Fibroblast of lung (primary cell): ENCODE data around the gene PTGS1. TPM values are rescaled to one million over a fixed set of nuclear protein-coding genes. Genes with fewer than 3 reads are reported as not detected.

Experiments
- DNase-seq, 2 donors: peaks; one replicate each; pipeline versions ENCODE4 v3.0.0 to v3.0.0-alpha.2; 2010; ENCODE audit warnings: low read depth in 2 of 2
- H2AFZ ChIP-seq: 2 replicates; pipeline ENCODE4 v1.5.1; 2012; ENCODE audit warnings: low read length, control low read depth, inconsistent platforms
- H3K27ac ChIP-seq: 2 replicates; pipeline ENCODE4 v1.5.1; 2011; ENCODE audit warnings: low read length, control low read depth; ENCODE audit not compliant: insufficient read depth
- H3K27me3 ChIP-seq: 2 replicates; pipeline ENCODE4 v1.5.1; 2011; ENCODE audit warnings: mild to moderate bottlenecking, low read length; ENCODE audit not compliant: control insufficient read depth, insufficient read depth
- H3K36me3 ChIP-seq: 2 replicates; pipeline ENCODE4 v1.5.1; 2011; ENCODE audit warnings: low read length; ENCODE audit not compliant: control insufficient read depth, insufficient read depth
- H3K4me1 ChIP-seq: 2 replicates; pipeline ENCODE4 v1.5.1; 2011; ENCODE audit warnings: low read length; ENCODE audit not compliant: control insufficient read depth, insufficient read depth; ENCODE audit errors: extremely low read depth
- H3K4me2 ChIP-seq: 2 replicates; pipeline ENCODE4 v1.5.1; 2011; ENCODE audit warnings: low read length, control low read depth; ENCODE audit not compliant: insufficient read depth; ENCODE audit errors: extremely low read depth
- H3K4me3 ChIP-seq, 4 experiments: fragments of 200-600 bp in 1 of 4; sonication (generic) in 1 of 4; replicated peaks in 1 of 4; 2 replicates each; pipeline ENCODE4 v1.5.1; 2011 to 2016; ENCODE audit warnings: low read length in 4 of 4, low read depth in 3 of 4, mild to moderate bottlenecking in 3 of 4, control low read depth in 2 of 4, inconsistent platforms in 1 of 4, mixed read lengths in 1 of 4; ENCODE audit not compliant: insufficient read depth in 1 of 4; ENCODE audit errors: control extremely low read depth in 1 of 4
- H3K79me2 ChIP-seq: 2 replicates; pipeline ENCODE4 v1.5.1; 2012; ENCODE audit warnings: mild to moderate bottlenecking, low read length, inconsistent platforms; ENCODE audit not compliant: control insufficient read depth, insufficient read depth
- H3K9ac ChIP-seq: 2 replicates; pipeline ENCODE4 v1.5.1; 2011; ENCODE audit warnings: mild to moderate bottlenecking, low read length, control low read depth; ENCODE audit not compliant: insufficient read depth
- H3K9me3 ChIP-seq: 2 replicates; pipeline ENCODE4 v1.5.1; 2012; ENCODE audit warnings: low read depth, low read length; ENCODE audit not compliant: control insufficient read depth, insufficient read depth
- H4K20me1 ChIP-seq: 2 replicates; pipeline ENCODE4 v1.5.1; 2011; ENCODE audit warnings: low read length; ENCODE audit not compliant: control insufficient read depth, insufficient read depth; ENCODE audit errors: extremely low read depth
- EZH2 ChIP-seq: IDR thresholded peaks from 2 replicates; pipeline ENCODE4 v1.5.1; 2012; ENCODE audit warnings: low read length, control low read depth, mild to moderate bottlenecking; ENCODE audit errors: missing control alignments
- polyA plus RNA-seq, 2 donors: library from polyadenylated mRNA; depleted of rRNA in 1 of 2; stranded (reverse) in 1 of 2; unstranded in 1 of 2; fragments of >200 nt; gene quantifications; 2 replicates each; pipeline ENCODE4 v1.2.1, GENCODE V29; 2011 to 2012; ENCODE audit warnings: missing spikeins in 1 of 2
- total RNA-seq: library from RNA; depleted of rRNA; stranded (reverse); fragments of >200 nt; gene quantifications from 2 replicates; pipeline ENCODE4 v1.2.1, GENCODE V29; 2014
- TF ChIP-seq, protein P1 (sequence below), 2 donors: IDR thresholded peaks in 1 of 2; conservative IDR thresholded peaks in 1 of 2; 1 replicate in 1 of 2; 2 replicates in 1 of 2; pipeline ENCODE4 v1.5.1; 2011 to 2012; ENCODE audit warnings: low read length in 2 of 2, control low read depth in 1 of 2, inconsistent platforms in 1 of 2, low read depth in 1 of 2, mild to moderate bottlenecking in 1 of 2

Gene PTGS1
- total and polyA plus RNA-seq, 2 donors (not counting 1 experiment from before 2014, with no cell fraction given) = 13.4 to 86.5 TPM

DNA sequence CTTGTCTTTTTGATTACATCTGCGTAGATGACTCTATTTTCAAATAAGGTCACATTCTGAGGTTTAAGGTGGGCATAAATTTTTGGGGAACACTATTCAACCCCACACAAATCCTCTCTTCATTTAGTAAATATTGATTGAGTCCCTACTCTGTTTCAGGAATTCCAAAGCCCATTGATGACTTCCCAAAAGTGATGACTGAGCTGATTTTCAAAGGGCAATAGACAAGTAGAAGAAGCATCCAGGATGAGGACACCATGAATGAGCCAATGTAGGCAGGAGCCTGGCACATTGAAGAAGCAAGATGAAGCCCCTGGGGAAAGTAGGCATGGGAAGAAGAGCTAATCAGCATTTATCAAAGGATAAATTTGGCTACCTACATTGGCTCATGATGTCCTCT is 71.7 kb downstream of the PTGS1 start:
- peaks cover 14% of the 10 kb centered on the region for H3K4me1 ChIP-seq
- no peak overlapping the region for H3K9ac ChIP-seq
- H3K27ac ChIP-seq = no peak overlapping the region
- H3K9me3 ChIP-seq = no peaks in the 10 kb centered on the region
- no peaks in the 10 kb centered on the region for H3K36me3 ChIP-seq
- no peaks in the 10 kb centered on the region for H4K20me1 ChIP-seq
- H3K4me2 ChIP-seq = no peak overlapping the region
- TF ChIP-seq EZH2 = no peak
- TF ChIP-seq, protein P1, sequence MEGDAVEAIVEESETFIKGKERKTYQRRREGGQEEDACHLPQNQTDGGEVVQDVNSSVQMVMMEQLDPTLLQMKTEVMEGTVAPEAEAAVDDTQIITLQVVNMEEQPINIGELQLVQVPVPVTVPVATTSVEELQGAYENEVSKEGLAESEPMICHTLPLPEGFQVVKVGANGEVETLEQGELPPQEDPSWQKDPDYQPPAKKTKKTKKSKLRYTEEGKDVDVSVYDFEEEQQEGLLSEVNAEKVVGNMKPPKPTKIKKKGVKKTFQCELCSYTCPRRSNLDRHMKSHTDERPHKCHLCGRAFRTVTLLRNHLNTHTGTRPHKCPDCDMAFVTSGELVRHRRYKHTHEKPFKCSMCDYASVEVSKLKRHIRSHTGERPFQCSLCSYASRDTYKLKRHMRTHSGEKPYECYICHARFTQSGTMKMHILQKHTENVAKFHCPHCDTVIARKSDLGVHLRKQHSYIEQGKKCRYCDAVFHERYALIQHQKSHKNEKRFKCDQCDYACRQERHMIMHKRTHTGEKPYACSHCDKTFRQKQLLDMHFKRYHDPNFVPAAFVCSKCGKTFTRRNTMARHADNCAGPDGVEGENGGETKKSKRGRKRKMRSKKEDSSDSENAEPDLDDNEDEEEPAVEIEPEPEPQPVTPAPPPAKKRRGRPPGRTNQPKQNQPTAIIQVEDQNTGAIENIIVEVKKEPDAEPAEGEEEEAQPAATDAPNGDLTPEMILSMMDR (conservative IDR thresholded peaks at IDR 0.05 in 1 of 2, IDR thresholded peaks at IDR 0.05 in 1 of 2; ENCODE audit: low read depth in 1 of 2, low read length in 2 of 2) = no peak
- H3K4me3 ChIP-seq = no peak overlapping the region
- no peak overlapping the region for H2AFZ ChIP-seq
- no peak for DNase-seq
- H3K27me3 ChIP-seq = no peaks in the 10 kb centered on the region
- no peaks in the 10 kb centered on the region for H3K79me2 ChIP-seq

DNA sequence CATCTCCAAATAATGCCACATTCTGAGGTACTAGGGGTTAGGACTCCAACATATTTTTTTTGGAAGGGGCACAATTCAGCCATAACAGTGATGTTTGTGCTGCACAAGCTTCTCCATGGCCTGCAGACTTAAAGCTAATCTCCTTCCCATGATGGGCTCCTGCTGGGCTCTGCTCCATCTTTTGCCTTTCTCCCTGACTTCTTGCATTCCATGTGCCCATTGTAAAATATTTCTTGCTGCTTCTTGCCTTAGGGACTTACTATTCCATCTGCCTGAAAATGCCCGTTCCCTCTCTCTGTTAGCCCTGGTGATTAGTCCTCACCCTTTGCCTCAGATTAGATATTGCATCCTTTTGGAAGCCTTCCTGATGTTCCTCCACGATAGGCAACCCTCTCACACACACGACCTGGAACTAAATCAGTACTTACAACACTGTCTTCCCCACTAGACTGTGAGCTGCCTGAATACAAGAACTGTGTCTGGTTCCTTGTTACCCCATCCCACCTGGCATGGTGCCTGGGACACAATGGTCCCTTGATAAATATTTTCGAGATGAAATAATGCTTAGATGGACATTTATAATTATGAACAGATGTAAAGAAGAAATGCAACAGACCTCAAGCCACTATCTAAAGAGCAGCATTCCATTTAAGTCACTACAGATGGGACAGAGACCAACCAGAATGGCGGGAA is 73.4 kb downstream of the PTGS1 start:
- H3K79me2 ChIP-seq = no peaks in the 10 kb centered on the region
- no peak overlapping the region for H3K4me3 ChIP-seq
- no peaks in the 10 kb centered on the region for H3K27me3 ChIP-seq
- no peaks in the 10 kb centered on the region for H4K20me1 ChIP-seq
- H3K9ac ChIP-seq = no peak overlapping the region
- H3K4me1 ChIP-seq = peaks cover 14% of the 10 kb centered on the region
- DNase-seq = peak; percentile 60 to 88
- no peaks in the 10 kb centered on the region for H3K36me3 ChIP-seq
- H3K27ac ChIP-seq = peak overlapping the region; percentile 14
- no peak overlapping the region for H3K4me2 ChIP-seq
- H2AFZ ChIP-seq = no peak overlapping the region
- TF ChIP-seq EZH2 = no peak
- TF ChIP-seq, protein P1 (conservative IDR thresholded peaks at IDR 0.05 in 1 of 2, IDR thresholded peaks at IDR 0.05 in 1 of 2; ENCODE audit: low read depth in 1 of 2, low read length in 2 of 2) = no peak
- H3K9me3 ChIP-seq = no peaks in the 10 kb centered on the region

Other genes starting within 250 kb of the PTGS1 start
- gene NDUFA8, start 211.2 kb upstream of the PTGS1 start, total RNA-seq = 26.6 and 29.0 TPM in 2 replicates
- 90.2 and 105 TPM in 2 replicates for gene NDUFA8, start 211.2 kb upstream of the PTGS1 start, polyA plus RNA-seq
- 0.33 and 0.51 TPM in 2 replicates for gene MORN5, start 211.1 kb upstream of the PTGS1 start, total RNA-seq
- gene MORN5, start 211.1 kb upstream of the PTGS1 start, polyA plus RNA-seq = not detected in 2 replicates
- not detected in 2 replicates for gene LHX6, start 142.1 kb upstream of the PTGS1 start, total RNA-seq
- gene LHX6, start 142.1 kb upstream of the PTGS1 start, polyA plus RNA-seq = 0.09 TPM in 1 of 2 replicates, not detected in the other
- 9.5 and 11.2 TPM in 2 replicates for gene RBM18, start 106.2 kb upstream of the PTGS1 start, total RNA-seq
- gene RBM18, start 106.2 kb upstream of the PTGS1 start, polyA plus RNA-seq = 18.3 and 25.1 TPM in 2 replicates
- gene MRRF, start 106.1 kb upstream of the PTGS1 start, total RNA-seq = 31.6 and 36.8 TPM in 2 replicates
- 37.3 and 56.9 TPM in 2 replicates for gene MRRF, start 106.1 kb upstream of the PTGS1 start, polyA plus RNA-seq
- gene OR1J1, start 106.9 kb downstream of the PTGS1 start, total RNA-seq = not detected in 2 replicates
- not detected in 2 replicates for gene OR1J1, start 106.9 kb downstream of the PTGS1 start, polyA plus RNA-seq
- 0.26 and 0.33 TPM in 2 replicates for gene OR1J2, start 139.8 kb downstream of the PTGS1 start, total RNA-seq
- 0.19 and 0.23 TPM in 2 replicates for gene OR1J2, start 139.8 kb downstream of the PTGS1 start, polyA plus RNA-seq
- not detected in 2 replicates for gene OR1J4, start 148.1 kb downstream of the PTGS1 start, total RNA-seq
- gene OR1J4, start 148.1 kb downstream of the PTGS1 start, polyA plus RNA-seq = 0.34 and 0.49 TPM in 2 replicates
- gene OR1N1, start 156.3 kb downstream of the PTGS1 start, total RNA-seq = not detected in 2 replicates
- not detected in 2 replicates for gene OR1N1, start 156.3 kb downstream of the PTGS1 start, polyA plus RNA-seq
- not detected in 2 replicates for gene OR1N2, start 182.1 kb downstream of the PTGS1 start, total RNA-seq
- not detected in 2 replicates for gene OR1N2, start 182.1 kb downstream of the PTGS1 start, polyA plus RNA-seq
- gene OR1L8, start 212.4 kb downstream of the PTGS1 start, total RNA-seq = not detected in 2 replicates
- gene OR1L8, start 212.4 kb downstream of the PTGS1 start, polyA plus RNA-seq = 0.07 TPM in 1 of 2 replicates, not detected in the other
- not detected in 2 replicates for gene OR1Q1, start 243.7 kb downstream of the PTGS1 start, total RNA-seq
- gene OR1Q1, start 243.7 kb downstream of the PTGS1 start, polyA plus RNA-seq = 0.14 and 0.17 TPM in 2 replicates